Uterus (tissue), 2 donors: Measurements from ENCODE around the gene FEM1A.

Source experiments
- CTCF ChIP-seq, 4 experiments: fragments of 200-600 bp in 2 of 4; fragments of 450-650 bp in 2 of 4; sonication (generic) in 2 of 4; IDR thresholded peaks; one replicate each; pipeline ENCODE4 v1.5.1; 2016 to 2019; ENCODE audit warnings: antibody characterized with exemption in 4 of 4, mild to moderate bottlenecking in 2 of 4, moderate library complexity in 1 of 4
- POLR2A ChIP-seq, 2 donors: fragments of 450-650 bp; IDR thresholded peaks; one replicate each; pipeline ENCODE4 v1.6.1; 2016; ENCODE audit warnings: antibody characterized with exemption in 2 of 2, mild to moderate bottlenecking in 1 of 2, moderate library complexity in 1 of 2

GRCh38 chr19:4775627-4776152 lies 15.8 kb upstream of the FEM1A start:
- TF ChIP-seq CTCF (IDR thresholded peaks at IDR 0.05) = no peak
- TF ChIP-seq POLR2A (IDR thresholded peaks at IDR 0.05) = no peak
